Thoracic aorta (tissue), 2 donors: ENCODE measurements around the gene YBX1. TPM values are rescaled to one million over a fixed set of nuclear protein-coding genes. Genes with fewer than 3 reads are reported as not detected.

Experiments
- ATAC-seq: fragments of 150-250 bp; one replicate; pipeline ENCODE4 v1.8.0; 2017; ENCODE audit warnings: low read depth; ENCODE audit not compliant: insufficient number of reproducible peaks, low FRiP score
- DNase-seq: peaks from one replicate; pipeline ENCODE4 v3.0.0-alpha.2; 2020; ENCODE audit warnings: low spot score
- H3K27ac ChIP-seq, 2 donors: fragments of 200-600 bp; sonication (generic); 1 replicate in 1 of 2; 2 replicates in 1 of 2; pipeline ENCODE4 v1.5.1; 2016; ENCODE audit warnings: mild to moderate bottlenecking in 2 of 2, moderate library complexity in 2 of 2
- H3K27me3 ChIP-seq: fragments of 200-600 bp; sonication (generic); replicated peaks from 2 replicates; pipeline ENCODE4 v1.6.0; 2016; ENCODE audit warnings: mild to moderate bottlenecking; ENCODE audit not compliant: insufficient read depth
- H3K36me3 ChIP-seq: fragments of 200-600 bp; sonication (generic); one replicate; pipeline ENCODE4 v1.5.1; 2016
- H3K4me1 ChIP-seq, 2 donors: fragments of 200-600 bp; sonication (generic); 1 replicate in 1 of 2; 2 replicates in 1 of 2; pipeline versions ENCODE4 v1.5.1 to v1.6.0; 2016; ENCODE audit warnings: low read depth in 2 of 2, mild to moderate bottlenecking in 1 of 2; ENCODE audit not compliant: control insufficient read depth in 1 of 2
- H3K4me3 ChIP-seq: fragments of 200-600 bp; sonication (generic); 2 replicates; pipeline ENCODE4 v1.5.1; 2016; ENCODE audit warnings: mild to moderate bottlenecking
- H3K9me3 ChIP-seq: fragments of 200-600 bp; sonication (generic); 2 replicates; pipeline ENCODE4 v1.5.1; 2016
- CTCF ChIP-seq: fragments of 200-600 bp; sonication (generic); IDR thresholded peaks from one replicate; pipeline ENCODE4 v1.5.1; 2019; ENCODE audit warnings: antibody characterized with exemption
- total RNA-seq, 2 donors: library from RNA; depleted of rRNA; stranded (reverse); fragments of >200 nt; gene quantifications; one replicate each; pipeline versions ENCODE4 v1.1.0 to v1.2.3, GENCODE V29; 2016

The YBX1 gene
- total RNA-seq, 2 donors from 2014 or later, result 301 to 392 TPM

GRCh38 chr1:42730988-42731387, 48.8 kb downstream of the YBX1 start:
- no peak for DNase-seq
- Histone ChIP-seq H3K9me3 (no peaks in the 10 kb centered on the region), H3K27ac (no peak overlapping the region), H3K36me3 (no peaks in the 10 kb centered on the region), H3K4me1 (no peaks in the 10 kb centered on the region), H3K4me3 (no peak overlapping the region), H3K27me3 (no peaks in the 10 kb centered on the region)
- ATAC-seq, result no peak
- no peak for TF ChIP-seq CTCF

- Histone ChIP-seq H3K4me1 (no peaks in the 10 kb centered on the region), H3K9me3 (no peaks in the 10 kb centered on the region), H3K27me3 (no peaks in the 10 kb centered on the region), H3K4me3 (no peak overlapping the region), H3K27ac (no peak overlapping the region), H3K36me3 (no peaks in the 10 kb centered on the region)
- no peak for TF ChIP-seq CTCF
- DNase-seq (no peak), ATAC-seq (no peak)
These were observed 49.4 kb downstream of the YBX1 start for GRCh38 chr1:42731585-42731984.

GRCh38 chr1:42732126-42732680, 50.0 kb downstream of the YBX1 start:
- H3K4me1 ChIP-seq, result no peaks in the 10 kb centered on the region
- no peak for DNase-seq
- H3K36me3 ChIP-seq, result no peaks in the 10 kb centered on the region
- no peak for ATAC-seq
- H3K4me3 ChIP-seq, result no peak overlapping the region
- no peaks in the 10 kb centered on the region for H3K9me3 ChIP-seq
- H3K27ac ChIP-seq, result no peak overlapping the region
- no peak for TF ChIP-seq CTCF
- H3K27me3 ChIP-seq, result no peaks in the 10 kb centered on the region

GRCh38 chr1:42733415-42734200, 51.4 kb downstream of the YBX1 start:
- DNase-seq, result no peak
- no peak for TF ChIP-seq CTCF
- Histone ChIP-seq H3K9me3 (no peaks in the 10 kb centered on the region), H3K4me1 (no peaks in the 10 kb centered on the region), H3K4me3 (no peak overlapping the region), H3K27me3 (no peaks in the 10 kb centered on the region), H3K36me3 (no peaks in the 10 kb centered on the region), H3K27ac (no peak overlapping the region)
- no peak for ATAC-seq

- H3K36me3 ChIP-seq, result no peaks in the 10 kb centered on the region
- ATAC-seq, result no peak
- no peak overlapping the region for H3K27ac ChIP-seq
- no peak for TF ChIP-seq CTCF
- no peaks in the 10 kb centered on the region for H3K4me1 ChIP-seq
- DNase-seq, result no peak
- H3K4me3 ChIP-seq, result no peak overlapping the region
- no peaks in the 10 kb centered on the region for H3K9me3 ChIP-seq
- H3K27me3 ChIP-seq, result no peaks in the 10 kb centered on the region
These were observed 52.2 kb downstream of the YBX1 start for GRCh38 chr1:42734201-42735035.
